Measurements from ENCODE around the gene GPS1. TPM values are rescaled to one million over a fixed set of nuclear protein-coding genes. Genes with fewer than 3 reads are reported as not detected.
"Not testable (repeated sequence)": the region's sequence is repeated elsewhere in the genome, so short reads cannot be mapped to it uniquely, and the experiment has no call there.

GPS1 gene
- total and polyA plus RNA-seq, 4 experiments from 2014 or later = 85.1 to 148 (median 114) TPM

GRCh38 chr17:82037092-82037888 lies 14.4 kb upstream of the GPS1 start, which contains the start of gene DCXR:
Gene DCXR, minus strand, starts transcription at chr17:82037697. Its CDS starts 15 bp downstream, at chr17:82037682.
- H3K9me3 Mint-ChIP-seq = no peaks in the 10 kb centered on the region
- Histone ChIP-seq H3K27me3 (ENCODE audit: insufficient read depth, low read length) (no peaks in the 10 kb centered on the region), H3K4me1 (ENCODE audit: insufficient read depth, low read length) (peaks cover 19% of the 10 kb centered on the region), H3K27ac (ENCODE audit: low read depth, low read length) (peak within 1 kb of the TSS; percentile 57), H3K9me3 (ENCODE audit: control insufficient read depth in 1 of 2, low read length in 2 of 2) (no peaks in the 10 kb centered on the region), H3K4me3 (ENCODE audit: low read length in 2 of 2) (peak within 1 kb of the TSS; percentile 52 to 80), H3K36me3 (ENCODE audit: insufficient read depth, low read length) (no peaks in the 10 kb centered on the region)
- H3K4me1 Mint-ChIP-seq = peaks cover 13 to 36% (median 18%) of the 10 kb centered on the region in 4 donors
- no peaks in the 10 kb centered on the region for H3K27me3 Mint-ChIP-seq
- CTCF ChIA-PET (ENCODE audit: partially characterized antibody) = interaction anchor here (0.7 to 1.7 kb wide), 25 partner anchors 9 to 261 kb away, joined by 3 to 11 read pairs (median 4); partner anchors contain the start of genes CENPX, GPS1, LRRC45 and RFNG
- H3K36me3 Mint-ChIP-seq = peaks cover 0 to 6% of the 10 kb centered on the region in 2 donors
- peak within 1 kb of the TSS; percentile 87 to 95 (median 90) for H3K4me3 Mint-ChIP-seq
- H3K27ac Mint-ChIP-seq = peak within 1 kb of the TSS; percentile 87 to 96 (median 93)
- POLR2A ChIA-PET (ENCODE audit: partially characterized antibody) = interaction anchor here (0.6 to 2.7 kb wide), 19 partner anchors 15 to 255 kb away, joined by 3 to 26 read pairs (median 7); partner anchors contain the start of genes ASPSCR1, CENPX, DUS1L and FASN
- intact Hi-C loops (cut with micrococcal nuclease) = loop anchor here (1.0 to 10.0 kb wide), 8 partner anchors 14 to 378 kb away; partner anchors contain the start of genes DUS1L, FASN, GPS1 and HEXD
- peak; percentile 95 to 96 (median 95) for DNase-seq

DNA sequence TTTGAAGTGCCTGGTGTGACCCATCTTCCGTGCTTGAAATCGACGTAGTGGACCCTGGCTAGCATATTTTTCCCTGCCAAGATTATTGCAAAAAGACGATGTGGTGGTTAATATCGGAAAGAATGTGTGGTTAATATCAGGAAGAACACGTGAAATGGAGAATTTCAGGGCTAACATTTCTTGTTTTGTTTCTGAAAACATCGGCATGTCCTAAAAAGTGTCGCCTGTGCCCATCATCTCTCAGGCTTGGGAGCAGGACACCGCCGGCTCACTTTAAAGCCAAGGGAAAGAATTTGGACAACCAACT lies 13.9 kb upstream of the GPS1 start:
- Histone ChIP-seq H3K36me3 (ENCODE audit: insufficient read depth, low read length) (no peaks in the 10 kb centered on the region), H3K4me3 (ENCODE audit: low read length in 2 of 2) (peak overlapping the region; percentile 52 to 80), H3K27me3 (ENCODE audit: insufficient read depth, low read length) (no peaks in the 10 kb centered on the region), H3K4me1 (ENCODE audit: insufficient read depth, low read length) (peaks cover 19% of the 10 kb centered on the region), H3K9me3 (ENCODE audit: control insufficient read depth in 1 of 2, low read length in 2 of 2) (no peaks in the 10 kb centered on the region), H3K27ac (ENCODE audit: low read depth, low read length) (no peak overlapping the region)
- H3K9me3 Mint-ChIP-seq = no peaks in the 10 kb centered on the region
- intact Hi-C loops (cut with micrococcal nuclease) = loop anchor here (1.0 to 10.0 kb wide), 8 partner anchors 13 to 377 kb away; partner anchors contain the start of genes DUS1L, FASN, GPS1 and HEXD
- H3K36me3 Mint-ChIP-seq = peaks cover 0 to 6% of the 10 kb centered on the region in 2 donors
- peak overlapping the region; percentile 87 to 95 (median 90) for H3K4me3 Mint-ChIP-seq
- no peaks in the 10 kb centered on the region for H3K27me3 Mint-ChIP-seq
- ChIA-PET POLR2A (ENCODE audit: partially characterized antibody) (interaction anchor here (0.6 to 2.7 kb wide), 18 partner anchors 14 to 254 kb away, joined by 3 to 26 read pairs (median 8); partner anchors contain the start of genes ASPSCR1, CENPX, DUS1L and FASN), CTCF (ENCODE audit: partially characterized antibody) (interaction anchor here (0.7 to 1.7 kb wide), 24 partner anchors 10 to 260 kb away, joined by 3 to 11 read pairs (median 4); partner anchors contain the start of genes CENPX, GPS1, LRRC45 and RFNG)
- peak overlapping the region; percentile 87 to 96 (median 93) for H3K27ac Mint-ChIP-seq
- peaks cover 13 to 36% (median 18%) of the 10 kb centered on the region in 4 donors for H3K4me1 Mint-ChIP-seq
- no peak for DNase-seq

GRCh38 chr17:82038796-82039409 lies 12.8 kb upstream of the GPS1 start:
- H3K4me3 ChIP-seq (ENCODE audit: low read length in 2 of 2); H3K9me3 ChIP-seq (ENCODE audit: control insufficient read depth in 1 of 2, low read length in 2 of 2); H3K36me3 Mint-ChIP-seq; H3K27me3 Mint-ChIP-seq; H3K36me3 ChIP-seq (ENCODE audit: insufficient read depth, low read length); H3K9me3 Mint-ChIP-seq; H3K27me3 ChIP-seq (ENCODE audit: insufficient read depth, low read length); DNase-seq; H3K27ac ChIP-seq (ENCODE audit: low read depth, low read length): not testable (repeated sequence)
- Mint-ChIP-seq H3K4me1 (peaks cover 13 to 36% (median 18%) of the 10 kb centered on the region in 4 donors), H3K27ac (peak overlapping the region in 2 of 7 donors; percentile 32 to 59), H3K4me3 (peak overlapping the region in 4 of 8 donors; percentile 26 to 45 (median 34))
- peaks cover 19% of the 10 kb centered on the region for H3K4me1 ChIP-seq (ENCODE audit: insufficient read depth, low read length)
- ChIA-PET CTCF (ENCODE audit: partially characterized antibody) (interaction anchor here (1.1 to 1.7 kb wide), 4 partner anchors 14 to 113 kb away, joined by 3 to 11 read pairs (median 6); partner anchors contain the start of genes GPS1, LRRC45 and RFNG), POLR2A (ENCODE audit: partially characterized antibody) (interaction anchor here (1.0 to 2.7 kb wide), 3 partner anchors 26 to 162 kb away, joined by 3 to 21 read pairs (median 8); partner anchors contain the start of gene DUS1L)
- intact Hi-C loops (cut with micrococcal nuclease) = loop anchor here (5.0 to 10.0 kb wide), 3 partner anchors 77 to 376 kb away; partner anchors contain the start of genes HEXD, NOTUM and OGFOD3

DNA sequence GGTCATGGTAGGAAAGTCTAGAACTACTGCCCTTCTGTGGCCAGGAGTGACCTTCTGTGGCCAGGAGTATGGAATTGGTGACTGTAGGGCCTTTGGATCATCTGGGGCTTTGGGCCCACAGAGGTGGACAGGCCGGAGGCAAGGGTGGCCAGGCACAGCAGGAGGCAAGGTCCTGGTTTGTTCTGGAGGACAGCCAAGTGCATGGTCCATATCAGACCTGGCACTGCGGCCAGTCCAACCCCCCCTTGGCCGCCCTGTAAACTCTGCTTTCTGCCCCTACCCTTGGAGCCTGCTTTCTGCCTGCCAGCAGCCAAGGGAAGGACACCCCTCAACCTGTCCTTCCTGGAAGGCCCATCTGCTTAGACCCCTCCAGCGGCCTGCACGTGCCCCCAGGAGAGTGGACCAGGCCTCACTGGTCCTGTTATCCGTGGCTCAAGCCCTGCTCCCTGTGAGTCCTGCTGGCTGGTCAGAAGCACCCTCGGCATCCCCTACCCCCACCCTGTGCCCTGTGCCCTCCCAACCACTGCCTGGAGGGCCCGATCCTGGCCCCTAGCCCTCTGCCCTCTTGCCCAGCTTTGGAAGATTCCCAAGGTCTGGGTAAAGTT lies 11.9 kb upstream of the GPS1 start:
- H3K4me3 Mint-ChIP-seq = peak overlapping the region in 1 of 8 donors; percentile 25
- H3K27ac Mint-ChIP-seq = peak overlapping the region in 1 of 7 donors; percentile 59
- CTCF ChIA-PET (ENCODE audit: partially characterized antibody) = interaction anchor here (0.7 to 1.4 kb wide), 4 partner anchors 9 to 80 kb away, joined by 3 to 5 read pairs (median 3); partner anchors contain the start of gene LRRC45
- H3K36me3 Mint-ChIP-seq = peaks cover 0 to 6% of the 10 kb centered on the region in 2 donors
- no peak overlapping the region for H3K27ac ChIP-seq (ENCODE audit: low read depth, low read length)
- no peaks in the 10 kb centered on the region for H3K27me3 Mint-ChIP-seq
- H3K27me3 ChIP-seq (ENCODE audit: insufficient read depth, low read length) = no peaks in the 10 kb centered on the region
- no peaks in the 10 kb centered on the region for H3K36me3 ChIP-seq (ENCODE audit: insufficient read depth, low read length)
- peaks cover 13 to 36% (median 18%) of the 10 kb centered on the region in 4 donors for H3K4me1 Mint-ChIP-seq
- intact Hi-C loops (cut with micrococcal nuclease) = loop anchor here (5.0 to 10.0 kb wide), 3 partner anchors 77 to 375 kb away; partner anchors contain the start of genes HEXD, NOTUM and OGFOD3
- H3K9me3 ChIP-seq (ENCODE audit: control insufficient read depth in 1 of 2, low read length in 2 of 2) = no peaks in the 10 kb centered on the region
- no peak for DNase-seq
- peaks cover 19% of the 10 kb centered on the region for H3K4me1 ChIP-seq (ENCODE audit: insufficient read depth, low read length)
- no peaks in the 10 kb centered on the region for H3K9me3 Mint-ChIP-seq
- POLR2A ChIA-PET (ENCODE audit: partially characterized antibody) = interaction anchor here (1.0 kb wide), 1 partner anchor 62 kb away, joined by 3 read pairs; no protein-coding TSS in a partner anchor
- no peak overlapping the region for H3K4me3 ChIP-seq (ENCODE audit: low read length in 2 of 2)

DNA sequence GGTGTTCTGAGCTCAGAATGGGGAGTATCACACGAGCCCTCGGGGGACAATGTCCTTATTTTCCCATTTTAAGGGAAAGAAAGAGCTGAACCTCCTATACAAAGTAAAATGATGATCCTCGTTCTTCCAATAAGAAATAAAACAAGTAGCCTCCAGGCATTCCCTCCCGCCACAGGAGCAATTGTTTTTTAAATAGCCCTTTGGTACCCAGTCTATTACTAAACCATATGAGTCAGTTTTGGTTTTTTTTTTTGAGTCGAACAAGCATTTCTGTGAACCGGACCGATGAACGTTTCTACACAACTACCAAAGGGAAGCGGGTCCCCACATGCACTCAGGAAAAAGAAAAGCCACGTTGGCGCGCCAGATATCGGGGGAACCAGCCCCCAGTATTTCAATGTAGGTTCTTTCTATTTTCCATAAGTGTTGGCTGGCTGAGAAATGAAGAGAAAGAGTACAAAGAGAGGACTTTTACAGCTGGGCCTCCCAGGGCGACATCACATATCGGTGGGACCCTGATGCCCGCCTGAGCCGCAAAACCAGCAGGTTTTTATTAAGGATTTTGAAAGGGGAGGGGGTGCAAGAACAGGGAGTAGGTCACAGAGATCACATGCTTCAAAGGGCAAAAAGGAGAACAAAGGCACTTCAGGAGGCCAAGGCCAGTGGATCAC lies 10.4 kb upstream of the GPS1 start:
- DNase-seq = no peak
- Histone ChIP-seq H3K9me3 (ENCODE audit: control insufficient read depth in 1 of 2, low read length in 2 of 2) (no peaks in the 10 kb centered on the region), H3K27ac (ENCODE audit: low read depth, low read length) (no peak overlapping the region), H3K27me3 (ENCODE audit: insufficient read depth, low read length) (no peaks in the 10 kb centered on the region), H3K36me3 (ENCODE audit: insufficient read depth, low read length) (no peaks in the 10 kb centered on the region), H3K4me1 (ENCODE audit: insufficient read depth, low read length) (peaks cover 11% of the 10 kb centered on the region), H3K4me3 (ENCODE audit: low read length in 2 of 2) (no peak overlapping the region)
- Mint-ChIP-seq H3K9me3 (no peaks in the 10 kb centered on the region), H3K4me1 (peaks cover 9 to 22% (median 12%) of the 10 kb centered on the region in 4 donors), H3K4me3 (no peak overlapping the region), H3K36me3 (peaks cover 0 to 1% of the 10 kb centered on the region in 2 donors), H3K27ac (no peak overlapping the region), H3K27me3 (no peaks in the 10 kb centered on the region)
- POLR2A ChIA-PET (ENCODE audit: partially characterized antibody) = no interaction called here
- CTCF ChIA-PET (ENCODE audit: partially characterized antibody) = interaction anchor here (1.3 kb wide), 1 partner anchor 82 kb away, joined by 3 read pairs; no protein-coding TSS in a partner anchor
- intact Hi-C loops (cut with micrococcal nuclease) = no loop called here

DNA sequence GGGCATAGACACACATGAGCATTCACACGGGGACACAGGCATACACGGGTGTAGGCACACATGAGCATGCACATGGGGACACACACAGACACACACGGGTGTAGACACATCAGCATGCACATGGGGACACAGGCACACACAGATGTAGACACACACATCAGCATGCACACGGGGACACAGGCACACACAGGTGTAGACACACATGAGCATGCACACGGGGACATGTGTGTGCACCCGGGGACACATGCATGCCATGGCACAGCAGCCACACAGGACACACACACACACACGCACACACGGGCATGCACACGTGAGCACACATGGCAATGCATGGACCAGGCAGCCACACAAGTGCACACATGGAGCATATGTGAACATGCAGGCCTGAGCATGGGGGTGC lies 9.0 kb upstream of the GPS1 start:
- intact Hi-C loops (cut with micrococcal nuclease) = no loop called here
- H3K36me3 ChIP-seq (ENCODE audit: insufficient read depth, low read length) = no peaks in the 10 kb centered on the region
- Mint-ChIP-seq H3K27me3 (no peaks in the 10 kb centered on the region), H3K4me3 (no peak overlapping the region), H3K4me1 (peaks cover 7 to 14% (median 11%) of the 10 kb centered on the region in 4 donors), H3K9me3 (no peaks in the 10 kb centered on the region), H3K27ac (no peak overlapping the region), H3K36me3 (peaks cover 3 to 7% of the 10 kb centered on the region in 2 donors)
- no peak for DNase-seq
- POLR2A ChIA-PET (ENCODE audit: partially characterized antibody) = interaction anchor here (1.4 kb wide), 1 partner anchor 23 kb away, joined by 5 read pairs; the partner anchor contains the start of gene DUS1L
- H3K27ac ChIP-seq (ENCODE audit: low read depth, low read length) = no peak overlapping the region
- peaks cover 5% of the 10 kb centered on the region for H3K4me1 ChIP-seq (ENCODE audit: insufficient read depth, low read length)
- CTCF ChIA-PET (ENCODE audit: partially characterized antibody) = no interaction called here
- H3K4me3 ChIP-seq (ENCODE audit: low read length in 2 of 2) = no peak overlapping the region
- no peaks in the 10 kb centered on the region for H3K9me3 ChIP-seq (ENCODE audit: control insufficient read depth in 1 of 2, low read length in 2 of 2)
- H3K27me3 ChIP-seq (ENCODE audit: insufficient read depth, low read length) = no peaks in the 10 kb centered on the region

Data from CD4-positive, alpha-beta memory T cell (primary cell).